Calu3 (cell line): ENCODE results near the gene PPM1H. TPM values are rescaled to one million over a fixed set of nuclear protein-coding genes. Genes with fewer than 3 reads are reported as not detected.
A peak's percentile ranks its signal among the peaks of the same experiment; 100 is the strongest.

Source experiments
- BruUV-seq: library from RNA; stranded (reverse); fragments of 400-500 nt; replicated peaks from 2 replicates; lab custom pipeline; 2021; lab: Mats Ljungman, UMichigan
- CTCF ChIA-PET: fragments of 300-600 bp; sonication (Branson Sonifier 250); formaldehyde crosslinking; loops from one replicate; lab custom pipeline; 2022; ENCODE audit warnings: antibody characterized with exemption; lab: Charles Lee
- DNase-seq: peaks from one replicate; pipeline ENCODE4 v3.0.0; 2022
- H3K27ac Mint-ChIP-seq: one replicate; pipeline ENCODE4 v1.8.0; 2022; ENCODE audit warnings: mixed read lengths; ENCODE audit not compliant: unreplicated experiment
- H3K27me3 Mint-ChIP-seq: one replicate; pipeline ENCODE4 v1.8.0; 2022; ENCODE audit warnings: mixed read lengths; ENCODE audit not compliant: unreplicated experiment
- H3K36me3 Mint-ChIP-seq: one replicate; pipeline ENCODE4 v1.8.0; 2022; ENCODE audit warnings: mild to moderate bottlenecking, moderate library complexity, mixed read lengths; ENCODE audit not compliant: insufficient read depth, unreplicated experiment
- H3K4me1 Mint-ChIP-seq: one replicate; pipeline ENCODE4 v1.8.0; 2022; ENCODE audit warnings: mild to moderate bottlenecking, low read depth, mixed read lengths; ENCODE audit not compliant: unreplicated experiment
- H3K4me3 Mint-ChIP-seq: one replicate; pipeline ENCODE4 v1.8.0; 2022; ENCODE audit warnings: mild to moderate bottlenecking, low read depth, moderate library complexity, mixed read lengths; ENCODE audit not compliant: unreplicated experiment
- H3K9me3 Mint-ChIP-seq: one replicate; pipeline ENCODE4 v1.8.0; 2022; ENCODE audit warnings: low read depth, mixed read lengths; ENCODE audit not compliant: unreplicated experiment
- intact Hi-C: fragments of 100-400 bp; cut with micrococcal nuclease; formaldehyde crosslinking; loops from one replicate; pipeline ENCODE4 v1.10.0; 2022; ENCODE audit not compliant: unreplicated experiment
- total RNA-seq: library from RNA; stranded (reverse); gene quantifications from 2 replicates; pipeline ENCODE4 v1.2.3, GENCODE V29; 2022
- TF ChIP-seq, protein P1 (sequence below): fragments of 200-600 bp; IDR thresholded peaks from one replicate; pipeline ENCODE4 v1.8.0; 2022; ENCODE audit warnings: antibody characterized with exemption; ENCODE audit not compliant: unreplicated experiment

PPM1H gene
- total RNA-seq, 1 experiment from 2014 or later: 36.7 TPM

DNA sequence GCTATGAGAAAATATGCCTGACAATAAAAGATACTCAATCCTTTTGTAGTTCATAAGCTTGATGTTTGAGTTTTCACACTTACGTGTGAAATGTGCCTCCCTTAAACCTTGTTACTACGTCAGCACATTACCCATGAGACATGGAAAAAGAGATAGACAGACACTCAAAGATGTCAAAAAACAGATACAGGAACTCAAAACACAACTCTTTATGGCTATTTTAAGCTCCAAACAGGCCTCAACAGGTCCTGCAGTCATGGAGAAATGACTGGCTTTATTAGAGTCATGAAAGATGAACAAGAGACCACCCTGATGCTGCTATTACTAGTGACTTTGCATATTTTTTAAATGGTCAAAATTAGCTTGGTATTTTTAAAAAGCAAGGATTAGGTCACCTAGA is 283.8 kb downstream of the PPM1H start:
- no peak for DNase-seq
- H3K4me1 Mint-ChIP-seq: no peaks in the 10 kb centered on the region
- H3K27ac Mint-ChIP-seq: no peak overlapping the region
- TF ChIP-seq, protein P1, sequence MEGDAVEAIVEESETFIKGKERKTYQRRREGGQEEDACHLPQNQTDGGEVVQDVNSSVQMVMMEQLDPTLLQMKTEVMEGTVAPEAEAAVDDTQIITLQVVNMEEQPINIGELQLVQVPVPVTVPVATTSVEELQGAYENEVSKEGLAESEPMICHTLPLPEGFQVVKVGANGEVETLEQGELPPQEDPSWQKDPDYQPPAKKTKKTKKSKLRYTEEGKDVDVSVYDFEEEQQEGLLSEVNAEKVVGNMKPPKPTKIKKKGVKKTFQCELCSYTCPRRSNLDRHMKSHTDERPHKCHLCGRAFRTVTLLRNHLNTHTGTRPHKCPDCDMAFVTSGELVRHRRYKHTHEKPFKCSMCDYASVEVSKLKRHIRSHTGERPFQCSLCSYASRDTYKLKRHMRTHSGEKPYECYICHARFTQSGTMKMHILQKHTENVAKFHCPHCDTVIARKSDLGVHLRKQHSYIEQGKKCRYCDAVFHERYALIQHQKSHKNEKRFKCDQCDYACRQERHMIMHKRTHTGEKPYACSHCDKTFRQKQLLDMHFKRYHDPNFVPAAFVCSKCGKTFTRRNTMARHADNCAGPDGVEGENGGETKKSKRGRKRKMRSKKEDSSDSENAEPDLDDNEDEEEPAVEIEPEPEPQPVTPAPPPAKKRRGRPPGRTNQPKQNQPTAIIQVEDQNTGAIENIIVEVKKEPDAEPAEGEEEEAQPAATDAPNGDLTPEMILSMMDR: no peak
- intact Hi-C loops: no loop called here
- no TSS peak for BruUV-seq
- peaks cover 15% of the 10 kb centered on the region for H3K36me3 Mint-ChIP-seq
- H3K27me3 Mint-ChIP-seq: no peaks in the 10 kb centered on the region
- CTCF ChIA-PET: no interaction called here
- no peak overlapping the region for H3K4me3 Mint-ChIP-seq
- no peaks in the 10 kb centered on the region for H3K9me3 Mint-ChIP-seq

DNA sequence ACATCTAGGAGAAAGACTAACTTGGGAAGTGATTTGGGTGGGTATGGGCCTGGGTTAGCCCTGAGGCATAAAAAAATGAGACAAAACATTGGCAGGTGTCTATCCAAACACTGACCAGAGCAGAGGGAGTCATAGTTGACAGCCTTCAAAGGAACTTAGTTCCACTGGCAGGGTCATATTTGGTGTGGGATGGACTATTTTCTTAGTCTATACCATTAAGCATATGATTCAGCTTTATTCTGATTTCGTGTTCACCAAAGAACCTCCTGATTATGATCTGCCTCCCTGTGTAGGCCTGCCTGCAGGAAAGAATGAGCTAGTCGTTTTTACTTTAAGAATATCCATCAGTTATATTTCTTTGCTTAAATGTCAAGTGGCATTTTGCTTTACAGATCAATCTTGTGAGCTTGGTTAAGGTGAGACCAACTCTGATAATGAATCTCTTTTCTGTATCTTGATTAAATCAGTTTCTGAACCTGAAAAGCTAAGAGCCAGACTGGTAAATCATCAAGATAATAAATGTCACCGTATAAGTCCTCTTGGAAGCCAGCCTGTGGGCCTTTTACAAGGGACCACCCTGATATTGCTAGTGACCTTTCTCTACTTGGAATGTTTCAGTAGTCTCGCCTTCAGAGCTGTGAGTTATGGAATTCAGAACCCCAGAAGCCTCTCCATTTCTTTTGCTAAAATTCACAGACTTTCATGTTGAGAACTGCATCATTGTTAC is 285.4 kb downstream of the PPM1H start:
- H3K4me1 Mint-ChIP-seq: no peaks in the 10 kb centered on the region
- no peak overlapping the region for H3K27ac Mint-ChIP-seq
- intact Hi-C loops: no loop called here
- no peak overlapping the region for H3K4me3 Mint-ChIP-seq
- CTCF ChIA-PET: interaction anchor here (0.6 kb wide), 3 partner anchors 20 to 136 kb away, joined by 3 to 4 read pairs (median 3); no protein-coding TSS in a partner anchor
- TF ChIP-seq, protein P1: no peak
- no peaks in the 10 kb centered on the region for H3K9me3 Mint-ChIP-seq
- no TSS peak for BruUV-seq
- no peaks in the 10 kb centered on the region for H3K27me3 Mint-ChIP-seq
- DNase-seq: no peak
- H3K36me3 Mint-ChIP-seq: peaks cover 15% of the 10 kb centered on the region

DNA sequence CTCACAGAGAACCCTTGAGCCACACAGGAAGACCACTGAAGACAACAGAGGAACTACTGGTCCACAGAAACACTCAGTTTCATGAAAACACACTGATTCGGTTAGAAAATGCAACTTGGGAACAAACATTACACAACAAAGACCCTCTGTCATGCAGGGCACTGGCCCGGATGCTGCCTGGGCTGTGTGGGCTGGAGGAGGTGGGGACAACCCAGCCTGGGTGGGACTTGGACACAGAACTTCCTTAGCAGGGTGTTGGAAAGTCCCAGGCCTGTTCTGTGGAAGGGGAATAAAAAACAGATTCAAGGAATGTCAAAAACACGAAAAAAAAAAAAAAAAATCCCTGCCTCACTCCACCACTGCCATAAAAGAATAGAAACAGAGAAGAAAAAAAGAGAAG is 287.4 kb downstream of the PPM1H start:
- no peak overlapping the region for H3K27ac Mint-ChIP-seq
- H3K36me3 Mint-ChIP-seq: peaks cover 15% of the 10 kb centered on the region
- CTCF ChIA-PET: no interaction called here
- DNase-seq: no peak
- TF ChIP-seq, protein P1: no peak
- no peak overlapping the region for H3K4me3 Mint-ChIP-seq
- intact Hi-C loops: no loop called here
- no peaks in the 10 kb centered on the region for H3K27me3 Mint-ChIP-seq
- no peaks in the 10 kb centered on the region for H3K4me1 Mint-ChIP-seq
- H3K9me3 Mint-ChIP-seq: no peaks in the 10 kb centered on the region
- TSS peak; percentile 33 for BruUV-seq

DNA sequence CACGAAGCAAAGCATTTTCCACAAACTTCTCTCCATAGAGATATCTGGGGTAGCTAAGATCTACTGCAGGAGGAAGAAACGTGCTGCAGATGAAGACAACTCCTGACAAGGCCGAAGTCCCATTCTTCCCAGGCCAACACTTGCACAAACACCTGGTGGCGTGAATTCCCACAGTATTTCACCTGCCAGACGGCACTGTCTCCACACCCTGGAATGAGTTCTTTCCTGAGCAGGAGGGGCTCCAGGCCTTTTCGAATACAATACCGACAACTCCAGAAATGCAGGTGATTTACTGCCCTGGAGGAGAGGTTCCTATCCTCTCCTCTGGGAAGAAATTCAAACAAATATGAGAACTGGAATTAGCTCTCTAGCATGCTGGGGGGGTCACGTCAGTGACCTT is 288.4 kb downstream of the PPM1H start:
- Mint-ChIP-seq H3K27ac (no peak overlapping the region), H3K4me3 (no peak overlapping the region), H3K4me1 (peaks cover under 1% of the 10 kb centered on the region), H3K36me3 (peaks cover 15% of the 10 kb centered on the region), H3K9me3 (no peaks in the 10 kb centered on the region), H3K27me3 (no peaks in the 10 kb centered on the region)
- no TSS peak for BruUV-seq
- TF ChIP-seq, protein P1: no peak
- CTCF ChIA-PET: no interaction called here
- intact Hi-C loops: no loop called here
- no peak for DNase-seq
